ENCODE data around the gene TOX3. TPM values are rescaled to one million over a fixed set of nuclear protein-coding genes. Genes with fewer than 3 reads are reported as not detected.

TOX3 gene
- total and polyA plus RNA-seq, 2 experiments from 2014 or later = not detected

- in situ Hi-C loops (cut with MboI) = no loop called here
- no peak for DNase-seq
- TF ChIP-seq EZH2phosphoT487 (IDR thresholded peaks at IDR 0.05; ENCODE audit: insufficient read depth, low read depth) = no peak
- no peak for TF ChIP-seq EZH2 (IDR thresholded peaks at IDR 0.05; ENCODE audit: insufficient read depth, poor library complexity, severe bottlenecking)
- Histone ChIP-seq H3K36me3 (ENCODE audit: low read depth) (no peaks in the 10 kb centered on the region), H3F3A (ENCODE audit: insufficient read depth) (no peaks in the 10 kb centered on the region), H2AFZ (no peak overlapping the region), H3K9me3 (ENCODE audit: low read depth) (no peaks in the 10 kb centered on the region), H3K27me3 (replicated peaks; ENCODE audit: insufficient read depth) (no peaks in the 10 kb centered on the region), H3K4me2 (ENCODE audit: unreplicated experiment) (no peak overlapping the region), H4K20me1 (ENCODE audit: insufficient read depth) (no peaks in the 10 kb centered on the region), H3K4me3 (no peak overlapping the region), H3K27ac (no peak overlapping the region), H3K79me2 (ENCODE audit: insufficient read depth) (no peaks in the 10 kb centered on the region), H3K9me2 (ENCODE audit: insufficient read depth) (no peaks in the 10 kb centered on the region), H3K9ac (no peak overlapping the region), H3K4me1 (ENCODE audit: insufficient read depth) (no peaks in the 10 kb centered on the region)
- WGBS, 2 experiments (ENCODE audit: low coverage in 1 of 2, low lambda C conversion rate in 2 of 2, missing lambda C conversion rate in 2 of 2) = 34 to 38% methylated on average over 4 of the region's 4 CpGs
Observed at GRCh38 chr16:52501746-52502145, 45.2 kb downstream of the TOX3 start.

- Histone ChIP-seq H2AFZ (no peak overlapping the region), H3K9ac (no peak overlapping the region), H3K4me1 (ENCODE audit: insufficient read depth) (no peaks in the 10 kb centered on the region), H3K27ac (no peak overlapping the region), H3F3A (ENCODE audit: insufficient read depth) (no peaks in the 10 kb centered on the region), H4K20me1 (ENCODE audit: insufficient read depth) (no peaks in the 10 kb centered on the region), H3K36me3 (ENCODE audit: low read depth) (no peaks in the 10 kb centered on the region), H3K9me2 (ENCODE audit: insufficient read depth) (no peaks in the 10 kb centered on the region), H3K4me2 (ENCODE audit: unreplicated experiment) (no peak overlapping the region), H3K79me2 (ENCODE audit: insufficient read depth) (no peaks in the 10 kb centered on the region), H3K9me3 (ENCODE audit: low read depth) (no peaks in the 10 kb centered on the region), H3K27me3 (replicated peaks; ENCODE audit: insufficient read depth) (no peaks in the 10 kb centered on the region), H3K4me3 (no peak overlapping the region)
- in situ Hi-C loops (cut with MboI) = no loop called here
- no peak for TF ChIP-seq EZH2 (IDR thresholded peaks at IDR 0.05; ENCODE audit: insufficient read depth, poor library complexity, severe bottlenecking)
- TF ChIP-seq EZH2phosphoT487 (IDR thresholded peaks at IDR 0.05; ENCODE audit: insufficient read depth, low read depth) = no peak
- DNase-seq = no peak
Observed at GRCh38 chr16:52500963-52501362, 46.0 kb downstream of the TOX3 start.

- Histone ChIP-seq H3K27me3 (replicated peaks; ENCODE audit: insufficient read depth) (no peaks in the 10 kb centered on the region), H3K9ac (no peak overlapping the region), H2AFZ (no peak overlapping the region), H3K79me2 (ENCODE audit: insufficient read depth) (no peaks in the 10 kb centered on the region), H3K9me2 (ENCODE audit: insufficient read depth) (no peaks in the 10 kb centered on the region), H3K36me3 (ENCODE audit: low read depth) (no peaks in the 10 kb centered on the region), H3K4me2 (ENCODE audit: unreplicated experiment) (no peak overlapping the region), H3K4me3 (no peak overlapping the region), H4K20me1 (ENCODE audit: insufficient read depth) (no peaks in the 10 kb centered on the region), H3F3A (ENCODE audit: insufficient read depth) (no peaks in the 10 kb centered on the region), H3K9me3 (ENCODE audit: low read depth) (no peaks in the 10 kb centered on the region), H3K27ac (no peak overlapping the region), H3K4me1 (ENCODE audit: insufficient read depth) (no peaks in the 10 kb centered on the region)
- WGBS, 2 experiments (ENCODE audit: low coverage in 1 of 2, low lambda C conversion rate in 2 of 2, missing lambda C conversion rate in 2 of 2) = 14 to 15% methylated on average over 5 of the region's 5 CpGs
- TF ChIP-seq EZH2 (IDR thresholded peaks at IDR 0.05; ENCODE audit: insufficient read depth, poor library complexity, severe bottlenecking) = no peak
- no peak for TF ChIP-seq EZH2phosphoT487 (IDR thresholded peaks at IDR 0.05; ENCODE audit: insufficient read depth, low read depth)
- DNase-seq = no peak
- in situ Hi-C loops (cut with MboI) = no loop called here
Observed at GRCh38 chr16:52499060-52499440, 47.9 kb downstream of the TOX3 start.

- no peak overlapping the region for H3K9ac ChIP-seq
- H3K9me3 ChIP-seq (ENCODE audit: low read depth) = no peaks in the 10 kb centered on the region
- H3K9me2 ChIP-seq (ENCODE audit: insufficient read depth) = no peaks in the 10 kb centered on the region
- no peak for DNase-seq
- no peak overlapping the region for H3K4me2 ChIP-seq (ENCODE audit: unreplicated experiment)
- no peaks in the 10 kb centered on the region for H3K4me1 ChIP-seq (ENCODE audit: insufficient read depth)
- H3K79me2 ChIP-seq (ENCODE audit: insufficient read depth) = no peaks in the 10 kb centered on the region
- TF ChIP-seq EZH2 (IDR thresholded peaks at IDR 0.05; ENCODE audit: insufficient read depth, poor library complexity, severe bottlenecking) = no peak
- H3F3A ChIP-seq (ENCODE audit: insufficient read depth) = no peaks in the 10 kb centered on the region
- in situ Hi-C loops (cut with MboI) = no loop called here
- H4K20me1 ChIP-seq (ENCODE audit: insufficient read depth) = no peaks in the 10 kb centered on the region
- H3K27ac ChIP-seq = no peak overlapping the region
- no peaks in the 10 kb centered on the region for H3K36me3 ChIP-seq (ENCODE audit: low read depth)
- no peak overlapping the region for H3K4me3 ChIP-seq
- H3K27me3 ChIP-seq (replicated peaks; ENCODE audit: insufficient read depth) = no peaks in the 10 kb centered on the region
- whole genome bisulfite sequencing, 2 experiments (ENCODE audit: low coverage in 1 of 2, low lambda C conversion rate in 2 of 2, missing lambda C conversion rate in 2 of 2) = 48% methylated on average over 16 of the region's 16 CpGs
- H2AFZ ChIP-seq = no peak overlapping the region
Observed at GRCh38 chr16:52498328-52499059, 48.4 kb downstream of the TOX3 start.
